Skeletal muscle satellite cell (primary cell): ENCODE measurements around the gene RAB40B.

Experiments used
- H3K27me3 ChIP-seq: 2 replicates; pipeline ENCODE4 v1.7.0; 2013; ENCODE audit warnings: low read length; ENCODE audit not compliant: control insufficient read depth, insufficient read depth
- H3K36me3 ChIP-seq: 2 replicates; pipeline ENCODE4 v1.7.0; 2013; ENCODE audit warnings: mild to moderate bottlenecking, control low read depth, low read length; ENCODE audit not compliant: insufficient read depth
- H3K4me1 ChIP-seq: 2 replicates; pipeline ENCODE4 v1.7.0; 2013; ENCODE audit warnings: low read length; ENCODE audit not compliant: control insufficient read depth, insufficient read depth
- H3K4me2 ChIP-seq: 2 replicates; pipeline ENCODE4 v1.7.0; 2013; ENCODE audit warnings: mild to moderate bottlenecking, low read length
- H3K4me3 ChIP-seq: 2 replicates; pipeline ENCODE4 v1.7.0; 2013; ENCODE audit warnings: low read length
- H3K9ac ChIP-seq: 2 replicates; pipeline ENCODE4 v1.7.0; 2013; ENCODE audit warnings: mild to moderate bottlenecking, low read depth, low read length, moderate library complexity
- H3K9me3 ChIP-seq: replicated peaks from 2 replicates; pipeline ENCODE4 v1.7.0; 2013; ENCODE audit warnings: mild to moderate bottlenecking, control low read depth, low read length

The RAB40B gene

DNA sequence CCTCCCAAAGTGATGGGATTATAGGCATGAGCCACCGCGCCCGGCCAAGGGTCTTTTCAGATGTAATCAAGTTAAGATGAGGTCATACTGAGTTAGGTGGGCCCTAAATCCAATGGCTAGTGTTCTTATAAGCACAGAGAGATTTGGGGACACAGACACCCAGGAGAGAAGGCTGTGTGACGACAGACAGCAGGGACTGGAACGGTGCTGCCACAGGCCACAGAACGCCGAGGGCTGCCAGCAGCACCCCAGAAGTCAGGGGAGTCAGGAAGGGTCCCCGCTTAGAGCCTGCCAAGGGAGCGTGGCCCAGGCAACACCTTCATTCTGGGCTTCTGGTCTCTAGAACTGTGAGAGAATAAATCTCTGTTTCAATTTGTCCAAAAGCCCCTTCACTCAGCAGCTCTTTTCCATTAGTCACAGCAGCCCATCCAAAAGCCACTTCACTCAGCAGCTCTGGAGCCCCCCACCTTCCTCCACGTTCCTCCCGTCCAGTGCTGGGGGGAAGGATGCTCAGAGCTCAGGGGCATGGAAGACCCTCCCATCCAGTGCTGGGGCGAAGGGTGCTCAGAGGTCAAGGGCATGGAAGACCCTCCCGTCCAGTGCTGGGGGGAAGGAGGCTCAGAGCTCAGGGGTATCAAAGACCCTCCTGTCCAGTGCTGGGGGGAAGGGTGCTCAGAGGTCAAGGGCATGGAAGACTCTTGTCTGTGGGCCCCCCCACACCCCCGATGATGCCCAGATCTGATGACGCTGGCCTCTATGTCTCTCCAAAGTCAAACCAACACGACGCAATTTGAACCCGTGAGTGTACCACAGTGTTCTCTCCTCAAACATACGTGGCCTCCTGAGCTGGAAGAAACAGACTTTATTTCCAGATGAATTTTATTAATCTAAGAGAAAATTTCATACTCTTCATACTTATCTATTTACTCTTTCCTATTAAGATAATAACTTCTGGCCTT, 11.9 kb downstream of the RAB40B start:
- Histone ChIP-seq H3K4me1 (no peaks in the 10 kb centered on the region), H3K9ac (no peak overlapping the region), H3K4me2 (no peak overlapping the region), H3K27me3 (no peaks in the 10 kb centered on the region), H3K36me3 (no peaks in the 10 kb centered on the region), H3K4me3 (no peak overlapping the region), H3K9me3 (no peaks in the 10 kb centered on the region)

GRCh38 chr17:82685291-82685690, 13.2 kb downstream of the RAB40B start:
- no peaks in the 10 kb centered on the region for H3K4me1 ChIP-seq
- H3K9ac ChIP-seq, result no peak overlapping the region
- H3K9me3 ChIP-seq, result no peaks in the 10 kb centered on the region
- H3K36me3 ChIP-seq, result no peaks in the 10 kb centered on the region
- no peak overlapping the region for H3K4me2 ChIP-seq
- H3K4me3 ChIP-seq, result no peak overlapping the region
- H3K27me3 ChIP-seq, result no peaks in the 10 kb centered on the region

- no peaks in the 10 kb centered on the region for H3K4me1 ChIP-seq
- no peaks in the 10 kb centered on the region for H3K36me3 ChIP-seq
- no peak overlapping the region for H3K4me2 ChIP-seq
- H3K27me3 ChIP-seq, result no peaks in the 10 kb centered on the region
- no peak overlapping the region for H3K4me3 ChIP-seq
- H3K9me3 ChIP-seq, result no peaks in the 10 kb centered on the region
- no peak overlapping the region for H3K9ac ChIP-seq
These were observed 14.2 kb downstream of the RAB40B start for GRCh38 chr17:82684228-82684841.

GRCh38 chr17:82683534-82683933, 15.0 kb downstream of the RAB40B start:
- Histone ChIP-seq H3K9ac (no peak overlapping the region), H3K4me2 (no peak overlapping the region), H3K4me3 (no peak overlapping the region), H3K9me3 (no peaks in the 10 kb centered on the region), H3K4me1 (peaks cover 2% of the 10 kb centered on the region), H3K36me3 (no peaks in the 10 kb centered on the region), H3K27me3 (no peaks in the 10 kb centered on the region)

DNA sequence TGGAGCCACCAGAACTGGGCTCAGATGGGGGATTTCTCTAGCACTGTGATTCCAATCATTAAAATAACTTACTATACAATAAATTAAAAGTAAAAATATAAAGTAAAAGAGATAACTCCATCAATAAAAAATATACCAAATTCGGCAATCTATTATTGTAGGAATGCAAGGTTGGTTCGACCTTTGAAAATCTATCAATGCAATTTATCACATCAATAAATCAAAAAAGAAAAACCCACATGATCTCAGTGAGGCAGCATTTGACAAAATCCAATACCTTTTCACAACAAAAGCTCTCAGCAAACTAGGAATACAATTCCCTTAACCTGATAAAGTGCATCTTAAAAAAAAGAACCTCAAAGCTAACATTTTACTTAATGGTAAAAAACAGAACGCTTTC, 17.0 kb downstream of the RAB40B start:
- Histone ChIP-seq H3K4me1 (peaks cover 9% of the 10 kb centered on the region), H3K36me3 (no peaks in the 10 kb centered on the region), H3K4me2 (no peak overlapping the region)

DNA sequence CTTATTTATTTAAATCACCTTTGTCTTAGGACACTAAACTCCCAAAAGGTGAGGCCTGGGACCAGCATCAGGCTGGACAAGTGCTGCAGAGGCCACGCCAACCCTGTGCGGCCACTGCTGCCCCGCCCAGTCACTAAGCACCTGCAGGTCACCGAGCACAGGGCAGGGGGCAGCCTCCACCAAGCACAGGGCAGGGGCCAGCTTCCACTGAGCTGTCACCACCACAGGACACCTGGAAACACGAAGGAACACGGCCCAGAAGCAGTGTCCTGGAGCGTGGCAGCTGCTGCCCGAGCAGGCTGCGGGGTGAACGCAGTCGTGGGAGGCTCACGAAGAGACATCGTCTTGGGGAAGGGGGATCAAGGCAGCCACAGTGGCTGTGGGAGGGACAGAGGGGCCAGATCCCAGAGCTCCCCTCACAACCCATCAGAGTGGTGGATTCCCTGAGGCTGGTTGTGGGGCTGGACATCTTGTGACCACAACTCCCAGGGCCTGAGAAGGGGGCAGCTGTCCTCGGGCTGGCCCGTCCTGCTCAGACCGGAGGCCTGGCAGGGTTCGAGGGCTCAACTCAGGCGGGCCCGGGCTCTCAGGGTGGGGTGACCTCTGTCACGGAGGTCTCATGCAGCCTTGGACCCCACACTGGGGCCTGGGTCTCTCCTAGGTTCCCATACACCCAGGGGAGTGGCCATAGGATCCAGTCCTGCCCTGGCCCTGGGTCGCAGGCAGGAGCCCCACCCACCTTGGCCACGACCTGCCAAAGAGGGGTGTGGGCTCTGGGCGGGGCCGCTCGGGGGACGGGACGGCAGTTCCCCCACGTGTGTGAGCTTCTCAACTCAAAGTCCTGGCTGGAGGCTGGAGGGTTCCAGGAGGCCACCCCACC, 18.7 kb downstream of the RAB40B start:
- H3K9ac ChIP-seq, result no peak overlapping the region
- H3K4me3 ChIP-seq, result no peak overlapping the region
- H3K9me3 ChIP-seq, result no peaks in the 10 kb centered on the region
- peaks cover 9% of the 10 kb centered on the region for H3K4me1 ChIP-seq
- no peaks in the 10 kb centered on the region for H3K27me3 ChIP-seq
- H3K4me2 ChIP-seq, result no peak overlapping the region
- H3K36me3 ChIP-seq, result no peaks in the 10 kb centered on the region

More for the DNA sequence above, 17.0 kb downstream of the RAB40B start:
- no peak overlapping the region for H3K9ac ChIP-seq
- no peaks in the 10 kb centered on the region for H3K9me3 ChIP-seq
- no peak overlapping the region for H3K4me3 ChIP-seq
- H3K27me3 ChIP-seq, result no peaks in the 10 kb centered on the region

DNA sequence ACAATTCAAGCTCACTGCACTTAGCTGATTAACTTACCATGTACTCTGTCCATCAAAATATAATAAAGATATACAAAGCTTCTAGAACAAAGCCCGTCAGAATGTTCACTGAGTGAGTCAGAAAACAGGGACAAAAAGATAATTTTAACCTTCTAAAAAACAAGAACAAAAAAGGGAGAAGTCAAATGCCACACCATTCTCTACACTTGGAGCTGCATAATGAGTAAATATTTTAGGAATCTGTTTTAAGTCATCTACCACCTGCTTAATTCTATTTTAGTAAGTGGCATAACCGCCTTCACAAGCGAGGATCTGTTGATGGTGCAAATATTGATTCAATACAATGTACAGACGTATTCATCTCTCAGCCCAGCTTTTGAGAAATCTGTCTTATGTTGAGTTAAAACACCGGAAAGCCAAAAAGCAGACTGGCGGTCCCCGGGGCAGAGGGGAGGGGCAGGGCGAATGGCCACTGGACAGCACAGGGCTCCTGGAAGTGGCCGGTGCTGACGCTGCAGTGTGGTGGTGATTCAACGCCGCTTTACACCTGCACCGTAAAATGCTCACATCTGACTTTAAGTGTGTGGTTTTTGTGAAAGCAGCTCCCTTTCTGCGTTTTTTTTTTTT, 20.1 kb downstream of the RAB40B start:
- peak overlapping the region; percentile 37 for H3K4me2 ChIP-seq
- H3K4me3 ChIP-seq, result peak overlapping the region; percentile 33
- no peaks in the 10 kb centered on the region for H3K27me3 ChIP-seq
- no peaks in the 10 kb centered on the region for H3K9me3 ChIP-seq
- no peaks in the 10 kb centered on the region for H3K36me3 ChIP-seq
- no peak overlapping the region for H3K9ac ChIP-seq
- H3K4me1 ChIP-seq, result peaks cover 9% of the 10 kb centered on the region

DNA sequence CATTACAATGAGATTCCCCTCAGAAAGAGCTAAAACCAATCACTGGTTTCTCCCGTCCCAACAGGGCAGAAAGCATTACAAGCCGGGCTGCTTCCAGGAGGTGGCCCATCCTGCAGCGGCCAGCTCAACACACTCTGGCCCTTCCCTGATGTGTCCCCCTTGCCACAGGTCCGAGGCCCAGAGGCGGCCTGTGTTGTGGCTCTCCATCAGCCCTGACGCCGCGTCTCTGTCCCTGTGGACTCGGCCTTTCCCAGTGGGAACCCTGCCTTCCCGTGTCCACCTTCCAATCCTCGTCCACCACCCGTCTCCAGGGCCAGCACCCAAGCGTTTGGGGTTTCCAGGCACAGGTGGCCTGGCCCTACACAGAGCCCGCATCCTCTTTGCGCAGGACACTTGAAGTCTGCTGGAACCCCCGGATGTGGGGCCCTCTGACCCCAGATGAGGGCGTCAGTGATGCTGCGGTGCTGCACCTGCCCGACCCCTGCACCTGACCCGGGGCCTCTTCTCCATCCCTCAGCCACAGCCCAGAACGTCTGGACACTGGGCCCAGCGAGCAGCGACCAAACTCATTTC, 21.1 kb downstream of the RAB40B start:
- Histone ChIP-seq H3K9me3 (no peaks in the 10 kb centered on the region), H3K4me2 (no peak overlapping the region), H3K4me1 (peaks cover 9% of the 10 kb centered on the region), H3K4me3 (no peak overlapping the region), H3K27me3 (no peaks in the 10 kb centered on the region), H3K9ac (no peak overlapping the region), H3K36me3 (no peaks in the 10 kb centered on the region)

GRCh38 chr17:82675476-82676245, 22.8 kb downstream of the RAB40B start:
- Histone ChIP-seq H3K4me2 (no peak overlapping the region), H3K9ac (no peak overlapping the region), H3K36me3 (no peaks in the 10 kb centered on the region), H3K27me3 (no peaks in the 10 kb centered on the region), H3K4me1 (peaks cover 9% of the 10 kb centered on the region), H3K9me3 (no peaks in the 10 kb centered on the region), H3K4me3 (no peak overlapping the region)

DNA sequence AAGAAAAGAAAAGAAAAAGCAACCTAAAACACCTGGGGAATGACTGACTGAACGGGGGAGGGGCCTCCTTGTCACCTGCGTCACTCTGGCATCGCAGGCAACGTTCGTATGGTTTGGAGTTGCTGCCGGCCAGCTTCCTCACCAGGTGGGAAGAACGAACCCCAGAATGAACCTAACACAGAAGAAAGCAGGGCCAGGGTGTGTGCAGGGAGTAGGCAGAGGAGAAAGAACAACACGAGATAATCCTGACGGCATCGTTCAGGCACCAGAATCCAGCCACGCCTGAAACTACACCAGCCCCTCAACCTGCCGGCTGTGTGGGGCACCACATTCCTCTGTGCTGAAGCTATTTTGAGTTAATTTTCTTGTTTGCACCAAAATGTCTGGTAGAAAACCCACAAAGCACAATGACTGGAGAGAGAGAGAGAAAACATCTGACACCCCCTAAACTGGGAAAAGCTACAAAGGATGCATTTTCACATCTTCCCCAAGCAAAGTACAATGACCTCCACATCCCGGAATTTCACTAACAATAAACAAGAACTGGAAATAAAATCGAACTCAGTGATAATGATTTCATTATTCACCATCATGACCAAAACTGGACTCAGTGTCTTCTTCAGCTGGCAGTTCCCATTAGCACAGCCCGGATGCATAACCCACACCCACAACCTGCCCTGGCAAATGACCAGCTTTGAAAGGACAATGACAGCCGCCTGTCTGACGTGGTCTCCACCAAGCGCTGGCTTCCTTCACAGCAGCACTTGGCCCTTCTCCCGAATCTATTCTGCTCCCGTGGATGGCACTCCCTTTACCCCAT, 23.6 kb downstream of the RAB40B start:
- H3K4me3 ChIP-seq, result no peak overlapping the region
- no peak overlapping the region for H3K9ac ChIP-seq
- H3K9me3 ChIP-seq, result no peaks in the 10 kb centered on the region
- H3K27me3 ChIP-seq, result no peaks in the 10 kb centered on the region
- peaks cover 9% of the 10 kb centered on the region for H3K4me1 ChIP-seq
- no peak overlapping the region for H3K4me2 ChIP-seq
- no peaks in the 10 kb centered on the region for H3K36me3 ChIP-seq
